Measurements from ENCODE around the gene NUP210L. TPM values are rescaled to one million over a fixed set of nuclear protein-coding genes. Genes with fewer than 3 reads are reported as not detected.

The NUP210L gene
- total RNA-seq, 2 donors from 2014 or later: 0.06 TPM; not detected in 1

GRCh38 chr1:153978274-153978909 is 176.5 kb downstream of the NUP210L start:
- no peak for ATAC-seq
- DNase-seq: no peak
- intact Hi-C loops (cut with DNase I, micrococcal nuclease): no loop called here

- ATAC-seq (peak; percentile 95), DNase-seq (peak; percentile 92 to 95)
- intact Hi-C loops (cut with DNase I, micrococcal nuclease): no loop called here
Measured at GRCh38 chr1:153977250-153978240, 177.3 kb downstream of the NUP210L start, which contains the start of gene JTB. Gene JTB (minus strand): TSS chr1:153977674. CDS start chr1:153977252, 422 bp downstream.

GRCh38 chr1:153976819-153977249 is 178.0 kb downstream of the NUP210L start:
- ATAC-seq (peak; percentile 18), DNase-seq (peak in 1 of 2 donors; percentile 24)
- intact Hi-C loops (cut with DNase I, micrococcal nuclease): no loop called here

GRCh38 chr1:153973525-153973924 is 181.3 kb downstream of the NUP210L start:
- intact Hi-C loops (cut with DNase I, micrococcal nuclease): no loop called here
- no peak for ATAC-seq
- DNase-seq: no peak

- no peak for DNase-seq
- intact Hi-C loops (cut with DNase I, micrococcal nuclease): no loop called here
- no peak for ATAC-seq
Measured at GRCh38 chr1:153973071-153973470, 181.8 kb downstream of the NUP210L start.

- no peak for DNase-seq
- intact Hi-C loops (cut with DNase I, micrococcal nuclease): no loop called here
- ATAC-seq: no peak
Measured at GRCh38 chr1:153970346-153970745, 184.5 kb downstream of the NUP210L start.

- DNase-seq (no peak), ATAC-seq (no peak)
- intact Hi-C loops (cut with DNase I, micrococcal nuclease): no loop called here
Measured at GRCh38 chr1:153968972-153969371, 185.9 kb downstream of the NUP210L start.

GRCh38 chr1:153968408-153968807 is 186.5 kb downstream of the NUP210L start:
- ATAC-seq (no peak), DNase-seq (peak in 1 of 2 donors; percentile 42)
- intact Hi-C loops (cut with DNase I, micrococcal nuclease): no loop called here

- peak; percentile 79 to 81 for DNase-seq
- ATAC-seq: peak; percentile 28
- intact Hi-C loops (cut with DNase I, micrococcal nuclease): no loop called here
Measured at GRCh38 chr1:153968000-153968363, 186.9 kb downstream of the NUP210L start.

- DNase-seq (peak; percentile 90 to 94), ATAC-seq (peak; percentile 74)
- intact Hi-C loops (cut with DNase I, micrococcal nuclease): no loop called here
Measured at GRCh38 chr1:153967107-153967999, 187.5 kb downstream of the NUP210L start, which contains the start of gene CREB3L4. Gene CREB3L4 (plus strand): TSS chr1:153967902. CDS start chr1:153968526, 624 bp downstream.

GRCh38 chr1:153963850-153964331 is 191.0 kb downstream of the NUP210L start:
- peak; percentile 22 for ATAC-seq
- DNase-seq: peak; percentile 63 to 68
- intact Hi-C loops (cut with DNase I, micrococcal nuclease): no loop called here

- intact Hi-C loops (cut with DNase I, micrococcal nuclease): no loop called here
- DNase-seq (peak; percentile 99 to 100), ATAC-seq (peak; percentile 75)
Measured at GRCh38 chr1:153963030-153963849, 191.6 kb downstream of the NUP210L start, which contains the start of gene SLC39A1. Gene SLC39A1 (minus strand): TSS chr1:153963537. CDS start chr1:153962715, 822 bp downstream.

GRCh38 chr1:153962088-153963029 is 192.5 kb downstream of the NUP210L start:
- ATAC-seq (no peak), DNase-seq (peak; percentile 32 to 58)
- intact Hi-C loops (cut with DNase I, micrococcal nuclease): no loop called here

- intact Hi-C loops (cut with DNase I, micrococcal nuclease): no loop called here
- ATAC-seq: no peak
- DNase-seq: no peak
Measured at GRCh38 chr1:153961421-153961820, 193.5 kb downstream of the NUP210L start.

GRCh38 chr1:153960206-153960605 is 194.7 kb downstream of the NUP210L start:
- intact Hi-C loops (cut with DNase I, micrococcal nuclease): no loop called here
- DNase-seq (no peak), ATAC-seq (no peak)

GRCh38 chr1:153959454-153959853 is 195.4 kb downstream of the NUP210L start:
- no peak for DNase-seq
- intact Hi-C loops (cut with DNase I, micrococcal nuclease): no loop called here
- no peak for ATAC-seq

GRCh38 chr1:153958961-153959260 is 196.0 kb downstream of the NUP210L start:
- intact Hi-C loops (cut with DNase I, micrococcal nuclease): no loop called here
- ATAC-seq: no peak
- peak in 1 of 2 donors; percentile 42 for DNase-seq
